Measurements from ENCODE around the gene EIF2B5.
"Not testable (repeated sequence)": the region's sequence is repeated elsewhere in the genome, so short reads cannot be mapped to it uniquely, and the experiment has no call there.

The EIF2B5 gene

DNA sequence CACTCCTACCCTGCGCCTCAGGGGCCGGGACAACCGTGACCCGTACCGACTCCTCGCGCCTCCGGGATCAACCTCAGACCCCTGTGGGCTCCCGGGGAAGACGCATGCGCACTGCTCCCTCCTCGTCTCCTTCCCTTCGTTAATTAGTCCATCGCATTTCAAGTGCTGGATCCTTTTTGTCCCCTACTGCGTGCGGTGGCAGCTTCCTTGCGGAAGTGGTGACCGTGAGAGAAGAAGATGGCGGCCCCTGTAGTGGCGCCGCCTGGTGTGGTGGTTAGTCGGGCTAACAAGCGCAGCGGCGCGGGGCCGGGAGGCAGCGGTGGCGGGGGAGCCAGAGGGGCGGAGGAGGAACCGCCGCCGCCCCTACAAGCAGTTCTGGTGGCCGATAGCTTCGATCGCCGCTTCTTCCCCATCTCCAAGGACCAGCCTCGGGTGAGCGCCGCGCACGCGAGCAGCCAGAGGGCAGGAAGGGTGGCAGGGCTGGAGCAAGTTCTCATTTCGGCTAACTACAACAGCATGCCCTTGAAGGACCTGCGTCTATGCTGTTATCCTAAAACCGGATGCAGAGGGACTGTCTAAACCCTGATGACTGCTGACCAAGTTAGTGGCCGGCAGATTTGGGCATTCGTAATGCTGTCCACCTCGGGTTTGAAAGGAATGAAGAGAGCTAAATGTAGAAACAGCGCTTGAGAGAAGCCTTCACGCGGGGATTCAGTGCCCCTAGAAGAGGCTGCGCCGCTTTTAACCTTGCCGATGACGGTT, at the start of gene EIF2B5:
Gene EIF2B5 (plus strand): TSS at position 210 of the 762 bp plus-strand sequence. CDS start 28 bp downstream, at position 238.
- DNase-seq, result peak; percentile 99

- DNase-seq, result peak; percentile 54
Observed at GRCh38 chr3:184085389-184085852, 49.7 kb upstream of the EIF2B5 start.

- no peak for DNase-seq
Observed at GRCh38 chr3:184092199-184092598, 43.0 kb upstream of the EIF2B5 start.

DNA sequence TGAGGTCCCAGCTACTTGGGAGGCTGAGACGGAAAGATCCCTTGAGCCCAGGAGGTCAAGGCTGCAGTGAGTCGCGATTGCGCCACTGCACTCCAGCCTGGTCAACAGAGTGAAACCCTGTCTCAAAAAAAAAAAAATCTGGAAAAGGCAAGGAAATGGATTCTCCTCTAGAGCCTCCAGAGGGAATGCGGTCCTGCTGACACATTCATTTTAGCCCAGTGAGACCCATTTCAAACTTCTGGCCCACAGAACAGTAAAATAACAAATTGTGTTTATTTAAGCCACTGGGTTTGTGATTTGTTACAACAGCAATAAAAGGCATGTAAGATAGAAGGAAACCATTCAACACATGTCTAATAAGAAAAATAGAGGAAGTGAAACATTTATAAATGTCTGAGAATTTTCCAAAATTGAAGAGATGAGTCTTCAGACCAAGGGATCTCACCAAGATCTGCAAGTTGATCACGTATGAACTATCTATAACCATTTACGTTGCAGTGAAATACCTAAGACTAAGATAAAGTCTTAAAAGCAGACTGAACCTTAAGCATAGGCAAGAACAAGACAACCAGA, 38.3 kb upstream of the EIF2B5 start, which contains the start of gene HTR3E:
Gene HTR3E (plus strand): TSS at position 254 of the 573 bp plus-strand sequence. CDS start 466 bp downstream, outside the sequence.
- no peak for DNase-seq

DNA sequence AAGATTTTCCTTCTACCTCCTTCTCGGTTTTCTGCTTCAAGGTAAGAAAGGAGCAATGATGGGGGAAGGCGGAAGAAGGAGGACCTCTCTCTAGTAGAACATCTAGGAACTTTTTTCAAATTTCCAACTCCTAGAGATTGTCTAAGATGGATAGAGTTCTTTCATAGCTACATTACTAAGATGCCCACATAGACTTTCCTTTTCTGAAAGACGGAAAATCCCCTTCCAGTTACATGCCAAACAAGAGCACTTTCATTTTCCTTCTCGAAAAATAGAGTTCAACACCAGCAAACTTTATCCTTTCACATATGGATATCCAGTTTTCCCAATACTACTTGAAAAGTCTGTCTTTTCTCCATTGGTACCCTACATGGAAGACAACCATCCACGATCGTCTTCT, 37.6 kb upstream of the EIF2B5 start:
- DNase-seq, result no peak

DNA sequence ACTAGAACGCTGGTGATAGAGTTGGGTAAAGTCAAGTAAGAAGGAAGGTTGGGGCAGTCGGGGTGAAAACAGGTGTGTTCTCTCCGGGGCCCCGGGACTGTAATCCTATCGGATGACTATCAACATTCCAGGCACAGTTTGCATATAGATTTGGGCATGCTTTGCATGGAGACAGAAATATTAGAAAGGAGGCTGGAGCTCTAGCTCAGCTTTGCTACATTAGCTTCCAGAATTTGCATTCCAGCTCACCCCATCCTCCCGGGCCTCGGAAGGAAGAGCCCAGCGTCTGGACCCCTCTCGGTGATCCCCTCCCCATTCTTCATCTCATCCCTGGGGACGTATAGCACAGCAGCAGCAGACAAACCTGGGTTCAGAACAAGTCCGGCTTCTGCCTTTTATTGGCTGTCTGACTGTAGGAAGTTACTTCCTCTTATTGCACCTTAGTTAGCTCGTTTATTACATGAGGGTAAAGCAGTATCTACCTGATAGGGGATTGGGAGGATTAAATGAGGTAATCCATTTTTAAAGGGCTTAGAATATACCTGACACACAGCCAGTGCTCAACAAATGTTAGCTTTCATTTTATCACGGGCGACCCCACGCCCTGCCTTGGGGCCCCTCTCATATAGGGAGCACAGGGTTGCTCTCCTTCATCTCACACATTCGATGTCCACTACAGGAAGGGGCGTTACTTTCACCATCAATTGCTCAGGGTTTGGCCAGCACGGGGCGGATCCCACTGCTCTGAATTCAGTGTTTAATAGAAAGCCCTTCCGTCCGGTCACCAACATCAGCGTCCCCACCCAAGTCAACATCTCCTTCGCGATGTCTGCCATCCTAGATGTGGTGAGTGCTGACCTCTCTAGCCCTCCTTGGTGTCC, 35.1 kb upstream of the EIF2B5 start:
- DNase-seq, result no peak

- DNase-seq, result no peak
Observed at GRCh38 chr3:184110316-184110725, 24.8 kb upstream of the EIF2B5 start.

GRCh38 chr3:184116017-184116416, 19.1 kb upstream of the EIF2B5 start:
- DNase-seq, result no peak

DNA sequence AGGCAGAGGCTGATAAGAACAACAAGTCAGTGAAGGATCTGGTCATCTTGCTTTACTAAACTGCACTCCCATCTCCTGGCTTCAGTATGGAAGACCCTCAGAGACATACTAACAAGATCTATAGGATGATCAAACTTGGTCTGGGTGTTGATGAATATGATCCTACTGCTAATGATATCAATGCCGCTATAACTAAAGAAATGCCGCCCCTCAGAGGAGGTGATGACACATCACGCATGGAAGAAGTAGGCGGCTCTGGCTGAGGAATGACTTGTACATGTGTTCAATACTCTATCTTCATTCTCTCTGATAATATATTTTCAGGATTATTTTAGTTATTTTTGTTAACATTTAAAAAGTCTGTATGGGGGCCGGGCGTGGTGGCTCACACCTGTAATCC, 17.5 kb upstream of the EIF2B5 start:
- DNase-seq, result peak; percentile 66

DNA sequence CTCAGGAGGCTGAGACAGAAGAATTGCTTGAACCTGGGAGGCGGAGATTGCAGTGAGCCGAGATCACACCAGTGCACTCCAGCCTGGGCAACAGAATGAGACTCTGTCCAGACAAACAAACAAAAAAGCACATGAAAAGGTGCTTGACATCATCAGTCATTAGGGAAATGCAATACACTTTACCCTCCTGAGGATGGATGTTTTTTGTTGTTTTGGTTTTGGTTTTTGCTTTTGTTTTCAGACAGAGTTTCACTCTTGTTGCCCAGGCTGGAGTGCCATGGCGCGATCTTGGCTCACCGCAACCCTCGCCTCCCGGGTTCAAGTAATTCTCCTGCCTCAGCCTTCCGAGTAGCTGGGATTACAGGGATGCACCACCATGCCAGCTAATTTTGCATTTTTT, 14.1 kb upstream of the EIF2B5 start:
- DNase-seq, result not testable (repeated sequence)

DNA sequence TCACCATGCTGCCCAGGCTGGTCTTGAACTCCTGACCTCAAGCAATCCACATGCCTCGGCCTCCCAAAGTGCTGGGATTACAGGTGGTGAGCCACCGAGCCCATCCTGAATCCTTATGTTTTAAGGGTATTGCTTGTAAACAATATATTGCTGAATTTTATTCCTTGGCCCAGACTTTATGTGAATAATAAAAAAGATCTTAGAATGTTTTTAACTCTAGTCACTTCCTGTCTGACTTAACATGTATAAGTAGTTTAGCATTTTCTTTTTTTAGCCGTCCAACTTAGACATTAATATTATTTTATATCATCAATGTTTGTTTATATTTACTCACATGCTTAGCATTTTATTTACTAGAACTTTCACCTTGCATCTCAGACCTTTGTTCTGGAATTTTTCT, 9.2 kb upstream of the EIF2B5 start:
- no peak for DNase-seq

DNA sequence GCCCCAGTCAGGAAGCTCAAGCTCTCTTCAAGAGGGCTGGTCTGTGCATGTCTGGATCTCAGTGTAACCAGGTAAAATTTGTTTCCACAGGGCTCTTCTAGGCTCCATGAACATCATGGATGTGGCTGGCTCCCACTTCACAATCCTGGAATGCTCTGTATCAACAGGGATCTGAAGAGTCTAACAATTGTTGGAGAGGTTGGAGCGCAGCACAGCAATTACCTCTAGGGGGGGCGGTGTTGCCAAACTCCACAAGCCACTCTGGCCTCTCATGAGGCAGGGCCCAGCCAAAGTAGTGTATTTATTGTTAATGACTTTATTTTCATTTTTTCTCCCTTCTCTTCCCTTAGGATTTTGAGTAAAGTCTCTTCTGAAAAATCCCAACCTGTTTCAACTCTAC, 6.1 kb upstream of the EIF2B5 start:
- DNase-seq, result peak; percentile 59

- DNase-seq, result no peak
Observed at GRCh38 chr3:184132945-184133344, 2.2 kb upstream of the EIF2B5 start.

DNA sequence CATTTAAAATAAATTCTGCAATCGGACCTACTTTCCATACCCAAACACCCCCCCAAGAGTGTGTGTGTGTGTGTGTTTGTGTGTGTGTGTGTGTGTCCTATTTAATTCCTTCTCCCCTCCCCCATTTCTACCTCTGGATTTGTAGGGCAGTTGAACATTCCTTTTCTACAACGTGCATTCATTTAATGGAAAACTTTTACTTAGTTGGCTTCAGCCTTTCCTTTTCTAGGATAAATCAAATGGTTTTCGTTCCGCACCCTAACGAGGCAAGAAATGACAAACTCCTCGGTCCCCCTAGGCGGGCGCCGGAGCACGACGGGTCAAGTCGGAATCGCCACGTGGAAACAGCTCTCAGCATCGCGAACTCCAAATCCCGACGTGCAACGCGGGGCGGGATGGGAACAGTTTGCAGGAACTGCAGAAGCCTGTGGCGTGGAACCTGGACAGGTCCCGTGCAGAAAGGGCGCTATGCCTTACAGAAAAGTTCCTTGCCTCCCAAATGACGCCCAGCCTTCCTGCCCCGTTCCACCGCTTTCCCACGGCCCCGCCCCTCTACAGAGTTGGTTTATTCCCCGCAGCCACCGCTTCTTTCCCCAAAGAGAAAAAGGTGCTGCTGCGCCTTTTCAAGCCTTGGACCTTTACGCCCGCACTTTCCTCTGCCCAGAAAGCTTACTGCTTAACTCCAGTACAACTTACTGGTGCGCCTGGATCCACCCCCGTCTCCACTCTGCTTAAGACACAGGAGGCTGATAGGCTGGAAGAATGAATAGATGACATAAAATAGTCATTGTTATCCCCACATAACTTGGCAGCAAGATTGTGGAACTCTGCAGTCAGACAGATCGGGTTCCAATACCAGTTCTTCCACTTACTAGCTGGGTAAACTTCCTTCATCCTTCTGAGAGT, 1.1 kb upstream of the EIF2B5 start:
- peak; percentile 96 for DNase-seq

- peak; percentile 82 for DNase-seq
Observed at GRCh38 chr3:184134746-184135148, 411 bp upstream of the EIF2B5 start.

GRCh38 chr3:184135911-184136260, 728 bp downstream of the EIF2B5 start:
- no peak for DNase-seq

GRCh38 chr3:184140436-184140835, 5.3 kb downstream of the EIF2B5 start:
- DNase-seq, result no peak

DNA sequence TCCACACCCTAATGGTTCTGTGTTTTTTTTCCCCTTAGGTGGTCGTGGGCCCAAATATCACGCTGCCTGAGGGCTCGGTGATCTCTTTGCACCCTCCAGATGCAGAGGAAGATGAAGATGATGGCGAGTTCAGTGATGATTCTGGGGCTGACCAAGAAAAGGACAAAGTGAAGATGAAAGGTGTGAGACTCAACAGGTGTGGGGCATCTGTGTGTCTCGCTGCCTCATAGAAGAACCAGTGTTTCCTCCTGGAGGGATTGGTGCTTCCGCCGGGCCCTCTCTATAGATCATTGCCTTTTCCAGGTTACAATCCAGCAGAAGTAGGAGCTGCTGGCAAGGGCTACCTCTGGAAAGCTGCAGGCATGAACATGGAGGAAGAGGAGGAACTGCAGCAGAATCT, 7.0 kb downstream of the EIF2B5 start:
- DNase-seq, result no peak

DNA sequence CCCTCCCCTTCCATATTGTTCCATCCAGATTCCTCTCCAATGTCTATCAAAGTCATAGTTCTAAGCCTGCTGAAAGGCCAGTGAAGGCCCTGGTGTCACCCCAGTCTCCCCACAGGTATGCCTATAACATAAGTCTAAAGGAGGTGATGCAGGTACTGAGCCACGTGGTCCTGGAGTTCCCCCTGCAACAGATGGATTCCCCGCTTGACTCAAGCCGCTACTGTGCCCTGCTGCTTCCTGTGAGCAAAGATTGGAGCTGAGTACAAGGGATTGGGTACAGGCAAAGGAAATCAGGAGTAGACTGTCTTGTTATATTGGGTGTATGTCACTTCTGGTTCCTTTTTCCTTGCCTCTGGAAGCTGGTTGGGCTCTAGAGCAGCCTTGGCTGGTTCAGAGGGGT, 8.2 kb downstream of the EIF2B5 start:
- no peak for DNase-seq

DNA sequence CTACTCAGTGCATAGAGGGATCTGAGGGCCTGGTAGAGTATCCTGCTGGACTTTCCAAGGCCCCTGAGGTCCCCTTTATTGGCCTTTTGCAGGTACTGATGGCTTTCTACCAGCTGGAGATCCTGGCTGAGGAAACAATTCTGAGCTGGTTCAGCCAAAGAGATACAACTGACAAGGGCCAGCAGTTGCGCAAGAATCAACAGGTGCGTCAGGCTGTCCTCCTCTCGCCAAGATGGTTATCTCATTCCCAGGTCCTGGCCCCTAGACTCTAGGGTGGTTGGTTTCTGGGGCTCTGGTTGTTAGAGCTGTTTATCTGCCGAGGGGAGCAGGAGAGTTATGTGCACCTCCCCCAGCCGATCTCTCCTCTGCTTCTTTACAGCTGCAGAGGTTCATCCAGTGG, 9.3 kb downstream of the EIF2B5 start:
- no peak for DNase-seq

DNA sequence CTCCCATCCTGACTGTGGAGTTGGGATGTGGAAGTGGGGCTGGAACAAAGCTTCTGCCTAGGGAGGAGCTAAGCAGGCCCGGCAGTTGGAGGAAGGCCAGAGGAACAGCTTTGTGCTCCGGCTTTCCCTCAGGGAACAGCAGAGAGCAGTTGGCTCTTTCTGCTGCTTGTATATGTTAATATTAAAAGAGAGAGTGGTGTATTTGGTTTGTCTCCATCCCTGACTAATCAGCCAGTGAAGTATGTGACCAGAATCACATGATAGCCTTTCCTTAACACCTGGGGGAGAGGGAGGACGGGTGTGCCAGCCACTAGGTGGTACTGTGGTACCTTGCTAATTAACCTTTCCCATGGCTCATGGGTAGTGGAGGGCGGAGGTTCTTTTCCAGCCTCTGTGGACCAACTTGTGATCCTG, 10.0 kb downstream of the EIF2B5 start:
- DNase-seq, result peak; percentile 70

GRCh38 chr3:184145751-184146270, 10.7 kb downstream of the EIF2B5 start:
- no peak for DNase-seq

All from NCI-H69 (cell line).